B cell (primary cell): Measurements from ENCODE around the gene G3BP1.

ENCODE experiments used
- EZH2 ChIP-seq: IDR thresholded peaks from 2 replicates; pipeline ENCODE4 v1.6.1; 2012; ENCODE audit warnings: borderline replicate concordance, low read depth, mild to moderate bottlenecking, moderate library complexity, low read length; ENCODE audit not compliant: insufficient read depth, poor library complexity, severe bottlenecking
- TF ChIP-seq, protein P1 (sequence below): fragments of 200-600 bp; IDR thresholded peaks from one replicate; pipeline ENCODE4 v1.8.0; 2022; ENCODE audit warnings: antibody characterized with exemption, mild to moderate bottlenecking

DNA sequence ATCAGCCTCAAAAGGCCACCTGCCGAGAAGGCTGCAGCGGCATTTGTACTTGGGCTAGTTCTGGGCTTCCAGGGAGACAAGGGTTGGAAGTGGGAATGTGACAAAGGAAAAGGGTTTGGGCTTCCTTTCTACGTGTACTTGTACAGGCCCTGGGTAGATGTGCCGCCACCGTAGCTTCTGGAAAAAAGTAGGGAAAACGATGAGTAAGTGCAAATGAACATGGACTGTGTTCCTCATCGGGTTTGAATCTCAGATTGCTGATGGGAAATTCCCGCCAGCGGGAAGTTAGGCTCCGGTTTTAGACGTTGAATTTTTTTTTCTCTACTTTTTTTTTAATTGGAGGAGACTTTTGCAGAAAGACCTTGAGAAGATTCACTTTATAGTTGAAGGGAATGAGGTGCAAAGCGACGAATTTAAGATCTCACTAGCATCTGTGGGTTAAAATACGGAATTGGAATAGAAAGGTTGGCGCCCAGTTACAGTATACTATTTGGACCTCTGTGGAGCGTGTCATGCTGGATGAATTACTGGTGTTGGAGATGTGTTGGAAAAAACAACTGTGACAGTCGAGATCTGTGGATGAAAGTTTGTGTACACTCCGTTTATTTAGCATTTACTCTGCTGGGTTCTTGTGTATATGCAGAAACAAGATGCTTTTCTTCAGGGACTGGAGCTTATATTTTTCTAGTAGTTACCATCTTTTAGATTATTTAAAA is 1.2 kb downstream of the G3BP1 start:
- TF ChIP-seq, protein P1, sequence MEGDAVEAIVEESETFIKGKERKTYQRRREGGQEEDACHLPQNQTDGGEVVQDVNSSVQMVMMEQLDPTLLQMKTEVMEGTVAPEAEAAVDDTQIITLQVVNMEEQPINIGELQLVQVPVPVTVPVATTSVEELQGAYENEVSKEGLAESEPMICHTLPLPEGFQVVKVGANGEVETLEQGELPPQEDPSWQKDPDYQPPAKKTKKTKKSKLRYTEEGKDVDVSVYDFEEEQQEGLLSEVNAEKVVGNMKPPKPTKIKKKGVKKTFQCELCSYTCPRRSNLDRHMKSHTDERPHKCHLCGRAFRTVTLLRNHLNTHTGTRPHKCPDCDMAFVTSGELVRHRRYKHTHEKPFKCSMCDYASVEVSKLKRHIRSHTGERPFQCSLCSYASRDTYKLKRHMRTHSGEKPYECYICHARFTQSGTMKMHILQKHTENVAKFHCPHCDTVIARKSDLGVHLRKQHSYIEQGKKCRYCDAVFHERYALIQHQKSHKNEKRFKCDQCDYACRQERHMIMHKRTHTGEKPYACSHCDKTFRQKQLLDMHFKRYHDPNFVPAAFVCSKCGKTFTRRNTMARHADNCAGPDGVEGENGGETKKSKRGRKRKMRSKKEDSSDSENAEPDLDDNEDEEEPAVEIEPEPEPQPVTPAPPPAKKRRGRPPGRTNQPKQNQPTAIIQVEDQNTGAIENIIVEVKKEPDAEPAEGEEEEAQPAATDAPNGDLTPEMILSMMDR, result no peak
- TF ChIP-seq EZH2, result no peak
